Heart left ventricle (tissue), 13 donors: ENCODE data around the gene INTU.

ENCODE experiments used
- POLR2A ChIP-seq, 2 donors: fragments of 450-650 bp; IDR thresholded peaks; one replicate each; pipeline ENCODE4 v1.6.1; 2017; ENCODE audit warnings: antibody characterized with exemption in 2 of 2, mild to moderate bottlenecking in 2 of 2, moderate library complexity in 2 of 2
- TF ChIP-seq, protein P1 (sequence below), 12 donors: fragments of 200-600 bp; sonication (generic) in 4 of 12; IDR thresholded peaks; one replicate each; pipeline versions ENCODE4 v1.5.0 to v1.8.0; 2018 to 2022; ENCODE audit warnings: antibody characterized with exemption in 12 of 12, mild to moderate bottlenecking in 5 of 12
- donor health status: ischemic (EF 13 %, LVEDD 7.1; RV severe dilation, severe dysfunction).
- donor health status: DM: no; HTN: yes; CAD: no.
- donor health status: DM: no; HTN: no; CAD: no.
- donor health status: ischemic (EF 25% LVEDD 6.9; RV normal size, moderate dysfunction).
- donor health status: ischemic (EF 25% LVEDD 5.7; RV mildly dilated, moderate dysfunction).
- donor health status: ischemic (EF 35%, LVEDD 5.7; RV mildly dilated, moderate dysfunction).
- donor health status: nonischemic (EF 11% LVEDD 7.7; RV severe dilation, severe dysfunction).
- donor health status: DM: yes; HTN: yes; CAD: no.
- donor health status: PGD.
- donor health status: ischemic (EF 29% LVEDD 5.4; RV normal size, mild dysfunction).
- donor health status: nonischemic (EF 23%, LVEDD 6.1; RV moderate dilation, normal function).

DNA sequence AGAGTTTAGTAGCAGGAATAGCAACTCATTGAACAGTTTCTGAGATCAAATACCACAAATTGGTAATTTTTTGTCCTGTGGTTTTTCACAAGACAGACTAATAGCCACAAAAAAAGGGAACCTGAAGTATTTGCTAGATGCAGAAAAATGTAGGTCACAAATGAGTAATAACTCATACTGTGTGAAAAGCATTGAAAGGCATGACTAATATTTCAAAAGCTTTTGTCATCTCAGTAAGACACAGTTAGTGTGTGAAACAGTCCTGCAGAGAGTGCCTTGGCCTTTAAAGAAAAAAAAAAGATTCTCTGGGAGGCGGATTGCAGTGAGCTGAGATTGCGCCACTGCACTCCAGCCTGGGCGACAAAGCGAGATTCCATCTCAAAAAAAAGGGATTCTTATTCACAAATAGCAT, 66.0 kb downstream of the INTU start:
- TF ChIP-seq, protein P1, sequence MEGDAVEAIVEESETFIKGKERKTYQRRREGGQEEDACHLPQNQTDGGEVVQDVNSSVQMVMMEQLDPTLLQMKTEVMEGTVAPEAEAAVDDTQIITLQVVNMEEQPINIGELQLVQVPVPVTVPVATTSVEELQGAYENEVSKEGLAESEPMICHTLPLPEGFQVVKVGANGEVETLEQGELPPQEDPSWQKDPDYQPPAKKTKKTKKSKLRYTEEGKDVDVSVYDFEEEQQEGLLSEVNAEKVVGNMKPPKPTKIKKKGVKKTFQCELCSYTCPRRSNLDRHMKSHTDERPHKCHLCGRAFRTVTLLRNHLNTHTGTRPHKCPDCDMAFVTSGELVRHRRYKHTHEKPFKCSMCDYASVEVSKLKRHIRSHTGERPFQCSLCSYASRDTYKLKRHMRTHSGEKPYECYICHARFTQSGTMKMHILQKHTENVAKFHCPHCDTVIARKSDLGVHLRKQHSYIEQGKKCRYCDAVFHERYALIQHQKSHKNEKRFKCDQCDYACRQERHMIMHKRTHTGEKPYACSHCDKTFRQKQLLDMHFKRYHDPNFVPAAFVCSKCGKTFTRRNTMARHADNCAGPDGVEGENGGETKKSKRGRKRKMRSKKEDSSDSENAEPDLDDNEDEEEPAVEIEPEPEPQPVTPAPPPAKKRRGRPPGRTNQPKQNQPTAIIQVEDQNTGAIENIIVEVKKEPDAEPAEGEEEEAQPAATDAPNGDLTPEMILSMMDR (IDR thresholded peaks at IDR 0.05) = no peak
- TF ChIP-seq POLR2A (IDR thresholded peaks at IDR 0.05) = no peak
